Hepatocyte (in vitro differentiated cells): ENCODE data around the gene DSCAML1. TPM values are rescaled to one million over a fixed set of nuclear protein-coding genes. Genes with fewer than 3 reads are reported as not detected.

Experiments used
- DNase-seq: peaks from one replicate; pipeline ENCODE4 v3.0.0-alpha.2; 2016; ENCODE audit warnings: low spot score
- H2AFZ ChIP-seq: fragments of 200-600 bp; sonication (generic); 2 replicates; pipeline ENCODE4 v1.6.0; 2016; ENCODE audit warnings: antibody characterized with exemption, mild to moderate bottlenecking
- H3K27ac ChIP-seq: fragments of 200-600 bp; sonication (generic); 2 replicates; pipeline ENCODE4 v1.5.1; 2016; ENCODE audit warnings: mild to moderate bottlenecking
- H3K27me3 ChIP-seq: fragments of 200-600 bp; sonication (generic); 2 replicates; pipeline ENCODE4 v1.6.1; 2016
- H3K36me3 ChIP-seq: fragments of 200-600 bp; sonication (generic); replicated peaks from 2 replicates; pipeline ENCODE4 v1.5.1; 2016; ENCODE audit warnings: low read depth; ENCODE audit not compliant: insufficient read depth
- H3K4me1 ChIP-seq: fragments of 200-600 bp; sonication (generic); 2 replicates; pipeline ENCODE4 v1.5.1; 2016; ENCODE audit warnings: mild to moderate bottlenecking, moderate library complexity; ENCODE audit not compliant: insufficient read depth
- H3K4me2 ChIP-seq: fragments of 200-600 bp; sonication (generic); 2 replicates; pipeline ENCODE4 v1.6.0; 2016
- H3K4me3 ChIP-seq: fragments of 200-600 bp; sonication (generic); 2 replicates; pipeline ENCODE4 v1.5.1; 2016; ENCODE audit warnings: mild to moderate bottlenecking
- H3K79me2 ChIP-seq: fragments of 200-600 bp; sonication (generic); 2 replicates; pipeline ENCODE4 v1.6.0; 2017; ENCODE audit warnings: mild to moderate bottlenecking
- H3K9me2 ChIP-seq: fragments of 200-600 bp; sonication (generic); replicated peaks from 2 replicates; pipeline ENCODE4 v1.6.0; 2017; ENCODE audit warnings: mild to moderate bottlenecking; ENCODE audit not compliant: insufficient read depth
- H3K9me3 ChIP-seq: fragments of 200-600 bp; sonication (generic); 2 replicates; pipeline ENCODE4 v1.5.1; 2016; ENCODE audit warnings: low read depth, mild to moderate bottlenecking
- H4K20me1 ChIP-seq: fragments of 200-600 bp; sonication (generic); 2 replicates; pipeline ENCODE4 v1.6.0; 2016; ENCODE audit warnings: mild to moderate bottlenecking; ENCODE audit not compliant: insufficient read depth, poor library complexity, severe bottlenecking
- EZH2 ChIP-seq: fragments of 200-600 bp; sonication (generic); IDR thresholded peaks from 2 replicates; pipeline ENCODE4 v1.6.1; 2016; ENCODE audit warnings: antibody characterized with exemption, mild to moderate bottlenecking, borderline replicate concordance
- EZH2phosphoT487 ChIP-seq: fragments of 200-600 bp; sonication (generic); IDR thresholded peaks from one replicate; pipeline ENCODE4 v1.6.1; 2018; ENCODE audit warnings: antibody characterized with exemption, mild to moderate bottlenecking, low read depth, moderate library complexity; ENCODE audit not compliant: unreplicated experiment, severe bottlenecking
- WGBS: methylation state at CpG from one replicate; pipeline ENCODE4 v1.1.6; 2016; ENCODE audit warnings: low lambda C conversion rate; ENCODE audit errors: missing lambda C conversion rate; 5-methylcytosine and 5-hydroxymethylcytosine counted together
- polyA plus RNA-seq: library from polyadenylated mRNA; unstranded; fragments of >200 nt; fragmentation: Nextera tagmentation; extraction: Ambion mirVana; gene quantifications from 2 replicates; pipeline ENCODE4 v1.2.1, GENCODE V29; 2016
- total RNA-seq: library from RNA; depleted of rRNA; stranded (reverse); fragments of >200 nt; gene quantifications from 2 replicates; pipeline ENCODE4 v1.2.3, GENCODE V29; 2014
- TF ChIP-seq, protein P1 (sequence below): fragments of 200-600 bp; sonication (generic); IDR thresholded peaks from 2 replicates; pipeline ENCODE4 v1.5.1; 2016; ENCODE audit warnings: antibody characterized with exemption, mild to moderate bottlenecking; ENCODE audit not compliant: poor library complexity

Gene DSCAML1
- total and polyA plus RNA-seq, 2 experiments from 2014 or later: 0.46 to 2.6 TPM

DNA sequence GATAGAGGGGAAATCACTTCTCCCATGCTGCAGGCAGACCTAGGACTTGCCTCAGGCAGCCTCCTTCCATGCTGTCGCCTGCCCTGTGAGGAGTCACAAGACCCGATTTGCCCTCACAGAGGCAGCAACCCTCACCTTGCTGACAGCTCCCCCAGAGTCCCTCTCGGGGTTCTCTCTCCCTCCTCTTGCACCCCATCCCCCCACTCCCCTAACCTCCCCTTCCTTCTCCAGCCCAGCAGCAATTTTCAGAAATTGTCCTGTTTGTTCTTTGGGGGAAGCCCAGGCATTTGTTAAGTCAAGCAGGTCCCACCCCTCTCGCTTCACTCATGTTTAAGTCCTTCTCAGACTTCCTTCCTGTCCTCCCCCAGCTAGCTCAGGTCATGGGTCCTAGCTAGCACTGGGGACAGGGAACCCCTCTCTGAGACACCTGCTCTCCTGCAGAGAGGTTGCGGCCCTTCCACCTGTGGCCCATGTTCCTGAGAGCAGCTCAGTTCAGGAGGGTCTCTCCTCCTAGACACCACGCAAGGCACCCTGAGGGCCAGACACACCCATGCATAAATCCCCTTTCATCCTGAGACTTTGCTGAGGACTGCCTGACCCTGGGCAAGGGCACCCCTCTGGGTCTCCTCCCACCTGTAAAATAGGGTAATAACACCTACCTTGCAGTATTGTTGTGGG, 33.8 kb upstream of the DSCAML1 start:
- no peak overlapping the region for H3K4me3 ChIP-seq
- H3K9me3 ChIP-seq: no peaks in the 10 kb centered on the region
- no peaks in the 10 kb centered on the region for H3K27me3 ChIP-seq
- H3K4me1 ChIP-seq: peaks cover 29% of the 10 kb centered on the region
- no peaks in the 10 kb centered on the region for H3K9me2 ChIP-seq
- H3K36me3 ChIP-seq: no peaks in the 10 kb centered on the region
- peak overlapping the region; percentile 9 for H3K27ac ChIP-seq
- no peak overlapping the region for H2AFZ ChIP-seq
- TF ChIP-seq EZH2phosphoT487: no peak
- TF ChIP-seq, protein P1, sequence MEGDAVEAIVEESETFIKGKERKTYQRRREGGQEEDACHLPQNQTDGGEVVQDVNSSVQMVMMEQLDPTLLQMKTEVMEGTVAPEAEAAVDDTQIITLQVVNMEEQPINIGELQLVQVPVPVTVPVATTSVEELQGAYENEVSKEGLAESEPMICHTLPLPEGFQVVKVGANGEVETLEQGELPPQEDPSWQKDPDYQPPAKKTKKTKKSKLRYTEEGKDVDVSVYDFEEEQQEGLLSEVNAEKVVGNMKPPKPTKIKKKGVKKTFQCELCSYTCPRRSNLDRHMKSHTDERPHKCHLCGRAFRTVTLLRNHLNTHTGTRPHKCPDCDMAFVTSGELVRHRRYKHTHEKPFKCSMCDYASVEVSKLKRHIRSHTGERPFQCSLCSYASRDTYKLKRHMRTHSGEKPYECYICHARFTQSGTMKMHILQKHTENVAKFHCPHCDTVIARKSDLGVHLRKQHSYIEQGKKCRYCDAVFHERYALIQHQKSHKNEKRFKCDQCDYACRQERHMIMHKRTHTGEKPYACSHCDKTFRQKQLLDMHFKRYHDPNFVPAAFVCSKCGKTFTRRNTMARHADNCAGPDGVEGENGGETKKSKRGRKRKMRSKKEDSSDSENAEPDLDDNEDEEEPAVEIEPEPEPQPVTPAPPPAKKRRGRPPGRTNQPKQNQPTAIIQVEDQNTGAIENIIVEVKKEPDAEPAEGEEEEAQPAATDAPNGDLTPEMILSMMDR: no peak
- TF ChIP-seq EZH2: no peak
- no peaks in the 10 kb centered on the region for H3K79me2 ChIP-seq
- DNase-seq: no peak
- 88% methylated on average over 3 of the region's 6 CpGs for WGBS
- no peaks in the 10 kb centered on the region for H4K20me1 ChIP-seq
- no peak overlapping the region for H3K4me2 ChIP-seq

GRCh38 chr11:117830072-117830471, 33.1 kb upstream of the DSCAML1 start:
- Histone ChIP-seq H3K36me3 (no peaks in the 10 kb centered on the region), H2AFZ (no peak overlapping the region), H3K27ac (peak overlapping the region; percentile 9), H4K20me1 (no peaks in the 10 kb centered on the region), H3K9me3 (no peaks in the 10 kb centered on the region), H3K27me3 (no peaks in the 10 kb centered on the region), H3K9me2 (no peaks in the 10 kb centered on the region), H3K4me3 (no peak overlapping the region), H3K4me1 (peaks cover 31% of the 10 kb centered on the region), H3K79me2 (no peaks in the 10 kb centered on the region), H3K4me2 (no peak overlapping the region)
- no peak for DNase-seq
- WGBS: 91% methylated on average over 13 of the region's 14 CpGs
- TF ChIP-seq, protein P1: no peak
- TF ChIP-seq EZH2 (no peak), EZH2phosphoT487 (no peak)

GRCh38 chr11:117829369-117829725, 32.3 kb upstream of the DSCAML1 start:
- Histone ChIP-seq H4K20me1 (no peaks in the 10 kb centered on the region), H3K27me3 (no peaks in the 10 kb centered on the region), H3K9me2 (no peaks in the 10 kb centered on the region), H3K4me3 (no peak overlapping the region), H2AFZ (no peak overlapping the region), H3K79me2 (no peaks in the 10 kb centered on the region), H3K27ac (peak overlapping the region; percentile 85), H3K36me3 (no peaks in the 10 kb centered on the region), H3K4me1 (peaks cover 38% of the 10 kb centered on the region), H3K9me3 (no peaks in the 10 kb centered on the region), H3K4me2 (no peak overlapping the region)
- no peak for DNase-seq
- TF ChIP-seq EZH2phosphoT487: no peak
- WGBS: 68% methylated on average over 4 of the region's 7 CpGs

GRCh38 chr11:117828611-117829368, 31.8 kb upstream of the DSCAML1 start:
- TF ChIP-seq EZH2: no peak
- TF ChIP-seq, protein P1: no peak
- no peak for TF ChIP-seq EZH2phosphoT487
- H4K20me1 ChIP-seq: no peaks in the 10 kb centered on the region
- no peaks in the 10 kb centered on the region for H3K36me3 ChIP-seq
- 65% methylated on average over 16 of the region's 16 CpGs for WGBS
- no peaks in the 10 kb centered on the region for H3K27me3 ChIP-seq
- H3K4me3 ChIP-seq: no peak overlapping the region
- H2AFZ ChIP-seq: no peak overlapping the region
- peak overlapping the region; percentile 85 for H3K27ac ChIP-seq
- no peaks in the 10 kb centered on the region for H3K79me2 ChIP-seq
- no peaks in the 10 kb centered on the region for H3K9me3 ChIP-seq
- peaks cover 38% of the 10 kb centered on the region for H3K4me1 ChIP-seq
- peak overlapping the region; percentile 37 for H3K4me2 ChIP-seq
- no peaks in the 10 kb centered on the region for H3K9me2 ChIP-seq
- DNase-seq: peak; percentile 84
